Pons (tissue), 1 donor: ENCODE results near the gene TMEM250.

Experiments used
- DNase-seq: peaks from one replicate; pipeline ENCODE4 v3.0.0-alpha.2; 2016; ENCODE audit warnings: low spot score

Gene TMEM250

GRCh38 chr9:136132512-136133050, 13.9 kb upstream of the TMEM250 start:
- DNase-seq = no peak

GRCh38 chr9:136131629-136132511, 13.2 kb upstream of the TMEM250 start:
- DNase-seq = no peak

GRCh38 chr9:136129176-136129575, 10.5 kb upstream of the TMEM250 start:
- DNase-seq = no peak

- no peak for DNase-seq
Measured at GRCh38 chr9:136128436-136128835, 9.8 kb upstream of the TMEM250 start.

- no peak for DNase-seq
Measured at GRCh38 chr9:136127313-136127712, 8.6 kb upstream of the TMEM250 start.

GRCh38 chr9:136124976-136125692, 6.5 kb upstream of the TMEM250 start:
- no peak for DNase-seq

GRCh38 chr9:136122425-136123383, 4.0 kb upstream of the TMEM250 start:
- peak; percentile 52 for DNase-seq

GRCh38 chr9:136121801-136122200, 3.1 kb upstream of the TMEM250 start:
- no peak for DNase-seq

- no peak for DNase-seq
Measured at GRCh38 chr9:136120438-136120844, 1.8 kb upstream of the TMEM250 start.

GRCh38 chr9:136119883-136120393, 1.3 kb upstream of the TMEM250 start:
- DNase-seq = no peak

- DNase-seq = no peak
Measured at GRCh38 chr9:136119061-136119882, 597 bp upstream of the TMEM250 start.

GRCh38 chr9:136117916-136118319, 757 bp downstream of the TMEM250 start:
- DNase-seq = no peak

- no peak for DNase-seq
Measured at GRCh38 chr9:136117291-136117915, 1.3 kb downstream of the TMEM250 start.

- no peak for DNase-seq
Measured at GRCh38 chr9:136116360-136117098, 2.1 kb downstream of the TMEM250 start.

- no peak for DNase-seq
Measured at GRCh38 chr9:136115641-136116359, 2.9 kb downstream of the TMEM250 start.

GRCh38 chr9:136115206-136115605, 3.5 kb downstream of the TMEM250 start:
- DNase-seq = no peak

- no peak for DNase-seq
Measured at GRCh38 chr9:136114610-136115009, 4.1 kb downstream of the TMEM250 start.

- no peak for DNase-seq
Measured at GRCh38 chr9:136112541-136112940, 6.1 kb downstream of the TMEM250 start.

- DNase-seq = no peak
Measured at GRCh38 chr9:136111910-136112309, 6.8 kb downstream of the TMEM250 start.
